HG03196 (cell line): Measurements from ENCODE around the gene ATP6V1G1.

ENCODE experiments used
- ATAC-seq: cut with Tn5 transposase; IDR thresholded peaks from one replicate; pipeline ENCODE4 v1.9.1; 2021; ENCODE audit not compliant: unreplicated experiment

Gene ATP6V1G1

DNA sequence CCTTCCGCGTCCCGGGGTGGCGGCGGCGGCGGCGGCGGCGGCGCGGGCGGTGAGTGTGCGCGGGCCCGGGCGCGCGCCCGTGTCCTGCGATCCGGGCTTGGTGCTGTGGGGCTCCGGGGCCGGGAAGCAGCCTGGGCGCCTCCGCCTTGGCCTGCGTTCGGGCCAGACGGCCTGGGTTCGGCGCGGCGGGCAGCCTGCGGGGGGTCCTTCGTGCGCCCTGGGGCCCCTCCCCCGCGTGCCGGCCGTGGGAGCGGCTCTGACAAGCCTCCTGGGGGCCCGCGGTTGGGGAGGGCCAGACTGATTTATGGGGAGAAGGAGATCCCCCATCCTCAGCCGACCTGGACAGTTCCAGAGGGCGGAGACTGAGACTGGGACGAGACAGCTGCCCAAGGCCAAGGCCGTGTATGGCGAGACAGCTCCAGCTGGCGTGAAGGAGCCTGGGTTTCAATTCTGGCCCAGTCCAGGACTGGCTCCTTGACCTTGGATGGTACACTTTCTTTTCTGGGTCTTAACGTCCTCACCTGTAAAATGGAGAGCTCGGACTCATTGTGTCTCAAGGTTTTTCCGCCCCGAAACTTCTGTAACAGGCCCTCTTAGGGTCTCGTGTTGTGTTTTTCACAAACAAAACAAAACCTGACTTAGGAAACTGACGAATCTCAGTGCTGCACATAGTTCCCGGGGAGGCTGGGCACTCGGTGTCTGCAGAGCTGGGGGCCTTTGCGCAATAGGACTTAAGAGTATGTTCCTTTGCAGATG, 24.1 kb downstream of the ATP6V1G1 start:
- peak; percentile 33 for ATAC-seq

GRCh38 chr9:114612272-114612923, 24.8 kb downstream of the ATP6V1G1 start:
- ATAC-seq: no peak

- ATAC-seq: no peak
Observed at GRCh38 chr9:114613087-114613486, 25.5 kb downstream of the ATP6V1G1 start.

DNA sequence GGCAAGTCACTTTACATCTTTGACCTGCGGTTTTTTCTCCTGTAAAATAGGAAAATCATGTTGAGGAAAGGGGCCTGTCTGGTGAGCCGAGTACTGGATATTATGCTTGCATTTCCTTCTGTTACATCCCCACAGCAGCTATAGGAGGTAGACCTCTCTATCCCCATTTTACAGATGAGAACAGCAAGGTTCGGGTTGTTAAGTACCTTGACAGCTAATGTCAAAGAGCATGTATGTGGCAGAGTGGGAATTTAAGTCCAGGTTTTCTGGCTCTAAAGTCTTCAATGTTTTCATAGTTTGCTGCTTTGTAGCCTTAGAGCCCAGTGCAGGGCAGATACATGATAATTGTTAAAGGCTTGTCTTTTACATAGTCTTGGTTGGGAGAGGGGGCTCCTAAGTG, 26.4 kb downstream of the ATP6V1G1 start:
- no peak for ATAC-seq

GRCh38 chr9:114614373-114614772, 26.8 kb downstream of the ATP6V1G1 start:
- ATAC-seq: no peak

DNA sequence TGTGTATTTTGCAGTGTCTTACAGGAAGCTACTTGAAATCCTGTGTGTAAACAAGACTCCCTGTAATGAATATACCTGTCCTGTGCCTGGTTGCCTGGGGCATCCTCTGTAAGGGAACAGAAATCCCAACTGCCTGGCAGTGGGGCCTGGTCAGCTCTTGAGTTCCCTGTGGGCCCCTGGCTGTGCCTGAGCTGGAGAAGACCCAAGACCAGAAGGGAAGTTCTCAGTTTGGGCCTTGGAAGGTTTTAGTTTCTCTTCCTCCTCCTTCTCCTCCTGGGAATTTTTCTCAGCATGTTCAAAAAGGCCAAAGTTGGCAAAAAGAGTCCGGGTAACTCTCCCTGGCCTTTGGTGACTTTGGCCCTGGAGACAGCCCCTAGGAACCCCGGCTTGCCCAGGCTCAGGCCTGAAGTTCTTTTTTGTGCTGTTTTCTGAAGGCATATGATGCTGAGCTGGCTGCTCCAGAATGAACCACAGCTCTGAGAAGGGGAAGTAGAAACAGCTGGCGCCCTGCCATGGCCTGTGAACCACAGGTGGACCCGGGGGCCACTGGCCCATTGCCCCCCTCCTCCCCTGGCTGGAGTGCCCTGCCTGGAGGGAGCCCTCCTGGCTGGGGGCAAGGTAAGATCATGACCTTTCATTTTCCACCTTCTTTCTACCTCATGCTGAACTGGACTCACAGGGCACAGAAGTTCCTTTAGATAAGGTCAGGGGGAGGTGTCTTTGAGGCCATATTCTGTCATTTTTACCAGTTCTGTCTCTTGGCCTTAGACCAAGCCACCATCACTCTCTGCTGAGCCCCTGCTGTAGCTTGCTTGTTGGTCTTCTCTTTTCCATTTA, 29.3 kb downstream of the ATP6V1G1 start:
- ATAC-seq: peak; percentile 62

- ATAC-seq: peak; percentile 42
Observed at GRCh38 chr9:114619191-114619761, 31.7 kb downstream of the ATP6V1G1 start.

GRCh38 chr9:114621561-114621960, 34.0 kb downstream of the ATP6V1G1 start:
- no peak for ATAC-seq

GRCh38 chr9:114621975-114622609, 34.5 kb downstream of the ATP6V1G1 start:
- ATAC-seq: no peak

DNA sequence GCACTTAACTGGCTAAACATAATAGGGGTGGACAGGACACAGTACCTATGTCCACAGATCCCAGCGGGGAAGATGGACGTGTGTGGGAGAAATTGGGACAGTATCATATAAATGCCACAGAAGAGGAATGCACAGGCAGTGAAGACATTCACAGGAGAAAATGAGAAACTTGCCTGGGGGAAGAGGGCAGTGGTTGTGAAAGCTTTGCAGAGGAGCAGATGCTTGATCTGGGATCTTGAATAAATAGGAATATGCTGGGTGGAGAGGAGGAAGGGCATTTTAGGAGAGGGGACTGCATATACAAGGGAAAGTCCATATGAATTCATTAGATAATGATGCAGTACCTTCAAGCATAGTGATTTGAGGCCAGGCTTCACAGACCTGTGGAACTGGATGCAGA, 37.1 kb downstream of the ATP6V1G1 start:
- ATAC-seq: no peak

DNA sequence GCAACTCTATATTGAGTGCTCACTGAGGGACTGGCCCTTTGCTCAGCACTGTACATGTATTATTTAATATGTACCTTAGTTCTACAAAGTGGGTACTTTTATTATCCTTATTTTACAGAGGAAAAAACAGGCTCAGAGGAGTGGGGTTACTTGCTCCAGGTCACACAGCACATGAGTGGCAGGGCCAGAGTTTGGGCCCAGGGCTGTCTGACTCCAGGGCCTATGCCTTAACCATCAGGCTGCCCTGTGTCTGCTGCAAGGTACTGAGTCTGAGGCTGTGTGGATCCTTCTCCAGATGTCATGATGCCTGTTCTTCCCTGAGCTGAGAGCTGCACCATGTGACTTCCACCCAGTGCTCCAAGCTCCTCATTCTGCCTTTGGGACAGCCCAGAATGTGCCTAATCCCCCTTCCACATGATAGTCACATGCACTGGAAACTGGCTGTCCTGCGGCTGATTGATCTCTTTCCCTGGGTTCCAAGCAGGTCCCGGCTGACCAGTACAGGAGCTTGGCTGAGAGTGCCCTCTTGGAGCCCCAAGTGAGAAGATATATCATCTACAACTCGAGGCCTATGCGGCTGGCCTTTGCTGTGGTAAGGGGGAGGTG, 38.9 kb downstream of the ATP6V1G1 start:
- no peak for ATAC-seq

- no peak for ATAC-seq
Observed at GRCh38 chr9:114627553-114627952, 40.0 kb downstream of the ATP6V1G1 start.

GRCh38 chr9:114629563-114630090, 42.1 kb downstream of the ATP6V1G1 start:
- no peak for ATAC-seq

GRCh38 chr9:114631166-114631565, 43.6 kb downstream of the ATP6V1G1 start:
- ATAC-seq: no peak

GRCh38 chr9:114633438-114634089, 46.0 kb downstream of the ATP6V1G1 start:
- ATAC-seq: no peak

GRCh38 chr9:114634387-114634786, 46.8 kb downstream of the ATP6V1G1 start:
- ATAC-seq: no peak

GRCh38 chr9:114638404-114638803, 50.8 kb downstream of the ATP6V1G1 start:
- ATAC-seq: no peak

DNA sequence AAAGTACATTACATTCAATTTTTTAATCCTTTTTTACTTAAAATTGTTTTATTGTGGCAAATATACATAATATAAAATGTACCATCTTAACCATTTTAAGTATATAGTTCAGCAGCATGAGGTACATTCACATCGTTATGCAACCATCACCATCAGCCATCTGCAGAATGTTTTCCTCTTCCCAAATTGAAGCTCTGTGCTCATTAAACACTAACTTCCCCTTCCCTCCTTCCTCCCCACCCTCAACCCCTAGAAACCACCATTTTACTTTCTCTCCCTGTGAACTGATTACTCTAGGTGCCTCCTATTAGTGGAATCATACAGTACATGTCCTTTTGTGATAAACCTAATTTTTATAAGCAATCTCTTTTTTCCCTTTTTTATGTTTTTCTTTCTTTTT, 54.4 kb downstream of the ATP6V1G1 start:
- ATAC-seq: no peak

DNA sequence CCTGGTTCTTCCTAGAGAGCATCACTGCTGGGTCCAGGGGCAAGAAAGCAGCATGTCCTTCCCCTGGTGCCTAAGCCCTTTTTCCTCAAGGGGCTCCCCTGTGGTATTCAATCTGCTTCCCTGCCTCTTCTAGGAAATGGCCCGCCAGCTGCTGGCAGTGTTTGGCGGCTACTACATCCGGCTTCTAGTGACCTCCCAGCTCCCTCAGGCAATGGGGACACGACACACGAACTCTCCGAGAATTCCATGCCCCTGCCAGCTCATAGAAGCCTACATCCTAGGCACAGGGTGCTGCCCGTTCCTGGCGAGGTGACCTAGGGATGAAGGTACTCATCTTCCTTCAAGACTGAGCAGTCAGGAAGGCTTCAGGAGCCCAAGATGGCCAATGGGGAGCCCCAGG, 55.4 kb downstream of the ATP6V1G1 start:
- ATAC-seq: no peak

- ATAC-seq: no peak
Observed at GRCh38 chr9:114643896-114644295, 56.3 kb downstream of the ATP6V1G1 start.
